Bone marrow (tissue), 2 donors: ENCODE results near the gene OSR1.
"Not testable (repeated sequence)": the region's sequence is repeated elsewhere in the genome, so short reads cannot be mapped to it uniquely, and the experiment has no call there.

Source experiments
- DNase-seq, 2 donors: peaks; one replicate each; lab custom pipeline; 2025; lab: John Stamatoyannopoulos, UW

The OSR1 gene

GRCh38 chr2:19331450-19331849 is 27.0 kb downstream of the OSR1 start:
- DNase-seq = no peak

GRCh38 chr2:19330436-19330835 is 28.0 kb downstream of the OSR1 start:
- DNase-seq = no peak

- DNase-seq = no peak
Measured at GRCh38 chr2:19329445-19329844, 29.0 kb downstream of the OSR1 start.

DNA sequence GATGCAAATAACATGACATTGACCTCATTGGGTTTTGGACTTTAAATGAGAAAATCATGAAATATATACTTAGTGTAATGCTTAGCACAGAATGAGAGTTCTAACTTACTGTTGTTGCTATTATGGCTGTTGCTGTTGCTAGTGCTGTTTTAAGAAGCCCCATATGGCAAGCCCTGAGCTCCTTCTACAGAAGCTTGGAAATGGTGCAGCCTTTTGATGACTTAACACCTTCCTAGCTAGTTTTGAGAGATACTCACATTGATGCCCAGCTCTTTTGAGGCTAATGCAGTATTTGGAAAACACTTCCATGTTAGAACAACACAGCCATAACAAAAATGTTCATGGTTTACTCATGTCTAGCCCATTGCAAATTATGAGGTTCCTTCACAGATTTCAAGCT is 30.9 kb downstream of the OSR1 start:
- no peak for DNase-seq

DNA sequence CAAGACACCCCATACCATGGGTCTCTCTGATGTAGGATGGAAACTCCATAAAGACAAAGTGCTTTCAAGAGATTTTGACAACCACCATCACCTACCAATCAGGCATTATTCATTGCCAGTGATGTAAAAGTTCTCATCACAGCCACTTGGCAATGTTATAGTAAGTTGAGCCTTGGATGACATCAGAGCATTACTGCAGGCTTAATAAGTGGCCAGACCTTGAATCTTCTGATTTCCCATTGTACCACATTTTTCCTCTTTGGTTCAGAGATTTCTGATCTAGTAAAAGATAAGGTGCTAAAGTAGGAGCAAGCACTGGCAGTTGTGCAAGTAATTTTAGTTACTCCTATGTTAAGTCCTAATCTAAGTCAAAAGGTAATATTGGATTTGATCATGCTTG is 36.5 kb downstream of the OSR1 start:
- DNase-seq = no peak

- DNase-seq = no peak
Measured at GRCh38 chr2:19320813-19321212, 37.6 kb downstream of the OSR1 start.

GRCh38 chr2:19319698-19320097 is 38.7 kb downstream of the OSR1 start:
- DNase-seq = no peak

GRCh38 chr2:19319064-19319463 is 39.4 kb downstream of the OSR1 start:
- no peak for DNase-seq

DNA sequence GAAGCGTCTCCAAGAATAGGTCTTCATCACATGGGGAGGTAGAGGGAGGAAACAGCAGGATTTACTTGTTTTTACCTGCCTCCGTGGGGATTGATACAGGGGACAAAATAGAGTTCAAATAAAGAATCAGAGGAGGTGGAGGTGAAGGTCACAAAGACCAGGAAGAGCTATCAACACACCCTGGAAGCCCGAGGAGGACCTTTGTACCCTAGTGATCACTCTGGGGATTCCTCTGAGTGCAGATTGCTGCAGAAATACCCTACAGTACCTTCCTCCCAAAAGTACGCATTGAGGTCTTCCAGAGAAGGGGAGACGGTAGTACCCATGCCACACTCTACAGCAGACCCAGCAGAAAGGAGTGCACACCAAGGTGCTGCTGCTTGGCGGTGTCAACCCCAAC is 44.9 kb downstream of the OSR1 start:
- no peak for DNase-seq

- DNase-seq = no peak
Measured at GRCh38 chr2:19312949-19313348, 45.5 kb downstream of the OSR1 start.

DNA sequence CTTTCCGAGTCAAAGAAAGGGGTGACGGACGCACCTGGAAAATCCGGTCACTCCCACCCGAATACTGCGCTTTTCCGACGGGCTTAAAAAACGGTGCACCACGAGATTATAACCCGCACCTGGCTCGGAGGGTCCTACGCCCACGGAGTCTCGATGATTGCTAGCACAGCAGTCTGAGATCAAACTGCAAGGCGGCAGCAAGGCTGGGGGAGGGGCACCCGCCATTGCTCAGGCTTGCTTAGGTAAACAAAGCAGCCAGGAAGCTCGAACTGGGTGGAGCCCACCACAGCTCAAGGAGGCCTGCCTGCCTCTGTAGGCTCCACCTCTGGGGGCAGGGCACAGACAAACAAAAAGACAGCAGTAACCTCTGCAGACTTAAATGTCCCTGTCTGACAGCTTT is 52.4 kb downstream of the OSR1 start:
- DNase-seq = not testable (repeated sequence)

DNA sequence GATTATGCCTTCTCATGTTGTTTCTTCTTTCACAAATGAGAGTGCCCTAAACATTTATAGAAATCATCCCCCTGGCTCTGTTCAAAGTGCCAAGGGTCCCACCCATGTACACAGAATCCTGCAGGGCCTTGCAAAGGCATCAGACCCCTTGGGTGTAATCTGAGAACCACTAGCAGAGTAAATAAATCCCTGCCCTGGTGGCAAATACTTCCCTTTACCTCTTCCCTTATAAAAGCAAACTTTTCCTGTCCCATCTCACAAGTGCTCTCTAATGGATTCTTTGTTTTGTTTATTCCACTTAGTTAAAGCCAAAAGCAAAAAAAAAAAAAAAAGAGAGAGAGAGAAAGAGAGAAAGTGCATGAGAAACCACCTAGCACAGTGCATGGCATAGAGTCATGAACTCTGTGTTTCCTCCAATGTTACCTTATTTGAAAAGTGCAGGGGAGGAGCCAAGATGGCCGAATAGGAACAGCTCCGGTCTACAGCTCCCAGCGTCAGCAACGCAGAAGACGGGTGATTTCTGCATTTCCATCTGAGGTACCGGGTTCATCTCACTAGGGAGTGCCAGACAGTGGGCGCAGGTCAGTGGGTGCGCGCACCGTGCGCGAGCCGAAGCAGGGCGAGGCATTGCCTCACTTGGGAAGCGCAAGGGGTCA is 52.9 kb downstream of the OSR1 start:
- DNase-seq = not testable (repeated sequence)

- DNase-seq = no peak
Measured at GRCh38 chr2:19301706-19302105, 56.7 kb downstream of the OSR1 start.
